ENCODE measurements around the gene ADAM8. TPM values are rescaled to one million over a fixed set of nuclear protein-coding genes. Genes with fewer than 3 reads are reported as not detected.

Gene ADAM8
- total RNA-seq, 1 experiment from 2014 or later, result 3.7 TPM

DNA sequence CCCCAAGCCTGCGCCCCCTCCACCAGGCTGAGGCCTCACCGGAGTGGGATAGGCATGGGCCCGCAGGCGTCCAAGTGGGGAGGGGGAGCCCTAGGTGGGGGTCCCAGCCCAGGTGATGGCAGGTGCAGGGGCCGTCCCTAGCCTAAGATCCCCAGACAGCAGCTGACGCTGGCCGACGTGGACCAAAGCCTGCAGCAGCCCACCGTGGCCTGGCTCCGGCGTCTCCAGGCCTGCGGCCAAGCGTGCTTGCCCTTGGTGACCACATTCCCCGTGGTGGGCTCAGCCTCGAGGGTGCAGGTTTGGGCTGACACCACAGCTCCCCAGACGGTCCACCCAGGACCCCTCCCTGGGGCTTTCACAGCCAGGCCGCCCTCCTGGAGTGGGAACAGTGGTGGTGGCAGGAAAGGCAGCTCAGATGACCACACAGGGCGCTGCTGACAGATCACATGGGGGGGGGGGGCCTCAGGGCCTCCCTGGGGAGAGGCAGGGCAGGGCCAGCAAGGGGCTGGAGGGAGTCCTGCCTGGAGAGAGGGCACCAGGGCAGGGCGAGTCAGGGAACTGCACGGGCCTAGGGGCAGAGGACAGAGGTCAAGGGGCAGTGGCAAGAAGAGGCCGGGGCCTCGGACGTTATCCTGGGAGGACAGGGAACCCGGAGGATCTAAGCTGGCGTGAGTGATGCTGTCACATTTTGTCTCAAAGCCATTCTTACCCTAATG is 767 bp upstream of the ADAM8 start:
- ATAC-seq (0 out of 2 replicates have a peak, but pooled peaks have one; percentile 6), DNase-seq (ENCODE audit: low read depth, low spot score) (no peak)
- H3K36me3 ChIP-seq (ENCODE audit: control insufficient read depth, insufficient read depth, low read length), result no peaks in the 10 kb centered on the region; the same call in 1 of the 2 replicates
- ChIA-PET CTCF (interaction anchor here (1.2 kb wide), 1 partner anchor 52 kb away, joined by 3 read pairs; no protein-coding TSS in a partner anchor), POLR2A (no interaction called here)
- peaks cover 44% of the 10 kb centered on the region for H3K4me1 ChIP-seq (ENCODE audit: control insufficient read depth, insufficient read depth, low read length)
- in situ Hi-C loops (cut with HindIII; ENCODE audit: low pct_unique_long_range_greater_than_20kb, low sequenced_read_pairs) (no loop called here), intact Hi-C loops (cut with micrococcal nuclease; ENCODE audit: unreplicated experiment) (no loop called here)
- TF ChIP-seq, protein P1, sequence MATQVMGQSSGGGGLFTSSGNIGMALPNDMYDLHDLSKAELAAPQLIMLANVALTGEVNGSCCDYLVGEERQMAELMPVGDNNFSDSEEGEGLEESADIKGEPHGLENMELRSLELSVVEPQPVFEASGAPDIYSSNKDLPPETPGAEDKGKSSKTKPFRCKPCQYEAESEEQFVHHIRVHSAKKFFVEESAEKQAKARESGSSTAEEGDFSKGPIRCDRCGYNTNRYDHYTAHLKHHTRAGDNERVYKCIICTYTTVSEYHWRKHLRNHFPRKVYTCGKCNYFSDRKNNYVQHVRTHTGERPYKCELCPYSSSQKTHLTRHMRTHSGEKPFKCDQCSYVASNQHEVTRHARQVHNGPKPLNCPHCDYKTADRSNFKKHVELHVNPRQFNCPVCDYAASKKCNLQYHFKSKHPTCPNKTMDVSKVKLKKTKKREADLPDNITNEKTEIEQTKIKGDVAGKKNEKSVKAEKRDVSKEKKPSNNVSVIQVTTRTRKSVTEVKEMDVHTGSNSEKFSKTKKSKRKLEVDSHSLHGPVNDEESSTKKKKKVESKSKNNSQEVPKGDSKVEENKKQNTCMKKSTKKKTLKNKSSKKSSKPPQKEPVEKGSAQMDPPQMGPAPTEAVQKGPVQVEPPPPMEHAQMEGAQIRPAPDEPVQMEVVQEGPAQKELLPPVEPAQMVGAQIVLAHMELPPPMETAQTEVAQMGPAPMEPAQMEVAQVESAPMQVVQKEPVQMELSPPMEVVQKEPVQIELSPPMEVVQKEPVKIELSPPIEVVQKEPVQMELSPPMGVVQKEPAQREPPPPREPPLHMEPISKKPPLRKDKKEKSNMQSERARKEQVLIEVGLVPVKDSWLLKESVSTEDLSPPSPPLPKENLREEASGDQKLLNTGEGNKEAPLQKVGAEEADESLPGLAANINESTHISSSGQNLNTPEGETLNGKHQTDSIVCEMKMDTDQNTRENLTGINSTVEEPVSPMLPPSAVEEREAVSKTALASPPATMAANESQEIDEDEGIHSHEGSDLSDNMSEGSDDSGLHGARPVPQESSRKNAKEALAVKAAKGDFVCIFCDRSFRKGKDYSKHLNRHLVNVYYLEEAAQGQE (IDR thresholded peaks at IDR 0.05; ENCODE audit: insufficient read depth in 1 of 2, low read depth in 2 of 2, low read length in 1 of 2), result no peak
- TF ChIP-seq TCF7L2 (IDR thresholded peaks at IDR 0.05; ENCODE audit: low read depth, low read length), result no peak; the same call in 1 of the 2 replicates
- TF ChIP-seq SIN3A (IDR thresholded peaks at IDR 0.05; ENCODE audit: borderline replicate concordance, insufficient read depth, low read depth, low read length), result no peak
- TF ChIP-seq POLR2AphosphoS5 (IDR thresholded peaks at IDR 0.05; ENCODE audit: low read depth, low read length), result no peak
- TF ChIP-seq, protein P2, sequence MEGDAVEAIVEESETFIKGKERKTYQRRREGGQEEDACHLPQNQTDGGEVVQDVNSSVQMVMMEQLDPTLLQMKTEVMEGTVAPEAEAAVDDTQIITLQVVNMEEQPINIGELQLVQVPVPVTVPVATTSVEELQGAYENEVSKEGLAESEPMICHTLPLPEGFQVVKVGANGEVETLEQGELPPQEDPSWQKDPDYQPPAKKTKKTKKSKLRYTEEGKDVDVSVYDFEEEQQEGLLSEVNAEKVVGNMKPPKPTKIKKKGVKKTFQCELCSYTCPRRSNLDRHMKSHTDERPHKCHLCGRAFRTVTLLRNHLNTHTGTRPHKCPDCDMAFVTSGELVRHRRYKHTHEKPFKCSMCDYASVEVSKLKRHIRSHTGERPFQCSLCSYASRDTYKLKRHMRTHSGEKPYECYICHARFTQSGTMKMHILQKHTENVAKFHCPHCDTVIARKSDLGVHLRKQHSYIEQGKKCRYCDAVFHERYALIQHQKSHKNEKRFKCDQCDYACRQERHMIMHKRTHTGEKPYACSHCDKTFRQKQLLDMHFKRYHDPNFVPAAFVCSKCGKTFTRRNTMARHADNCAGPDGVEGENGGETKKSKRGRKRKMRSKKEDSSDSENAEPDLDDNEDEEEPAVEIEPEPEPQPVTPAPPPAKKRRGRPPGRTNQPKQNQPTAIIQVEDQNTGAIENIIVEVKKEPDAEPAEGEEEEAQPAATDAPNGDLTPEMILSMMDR (IDR thresholded peaks at IDR 0.05), result no peak
- H3K9me3 ChIP-seq (ENCODE audit: control insufficient read depth, insufficient read depth, low read depth, low read length), result no peaks in the 10 kb centered on the region
- no peaks in the 10 kb centered on the region for H3K27me3 ChIP-seq (ENCODE audit: control insufficient read depth, insufficient read depth, low read length)
- H3K4me3 ChIP-seq (ENCODE audit: low read depth in 2 of 2, low read length in 2 of 2), result no peak overlapping the region
- no TSS peak for BruUV-seq (replicated peaks)
- no peak overlapping the region for H3K27ac ChIP-seq (ENCODE audit: low read length)

DNA sequence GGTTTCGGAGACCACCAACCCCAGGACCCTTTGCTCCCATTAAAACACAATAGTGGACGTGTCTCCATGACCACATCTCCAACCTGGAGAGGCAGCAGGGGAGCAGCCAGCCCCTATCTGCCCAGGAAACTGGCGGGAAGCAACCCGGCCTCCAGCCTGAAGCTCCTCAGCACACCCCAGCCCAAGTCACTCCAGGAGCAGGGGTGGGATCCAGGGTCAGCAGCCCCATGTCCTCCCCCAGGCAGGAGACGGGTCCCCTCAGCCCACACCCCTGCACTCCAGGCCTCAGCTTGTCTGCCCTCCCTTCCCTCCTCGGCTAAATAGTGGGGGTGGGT is 601 bp downstream of the ADAM8 start:
- Histone ChIP-seq H3K4me3 (ENCODE audit: low read depth in 2 of 2, low read length in 2 of 2) (no peak overlapping the region), H3K4me1 (ENCODE audit: control insufficient read depth, insufficient read depth, low read length) (peaks cover 44% of the 10 kb centered on the region), H3K36me3 (ENCODE audit: control insufficient read depth, insufficient read depth, low read length) (no peaks in the 10 kb centered on the region), H3K27ac (ENCODE audit: low read length) (no peak overlapping the region), H3K27me3 (ENCODE audit: control insufficient read depth, insufficient read depth, low read length) (no peaks in the 10 kb centered on the region), H3K9me3 (ENCODE audit: control insufficient read depth, insufficient read depth, low read depth, low read length) (no peaks in the 10 kb centered on the region)
- in situ Hi-C loops (cut with HindIII; ENCODE audit: low pct_unique_long_range_greater_than_20kb, low sequenced_read_pairs), result no loop called here
- POLR2A ChIA-PET, result no interaction called here
- TF ChIP-seq, protein P1 (IDR thresholded peaks at IDR 0.05; ENCODE audit: insufficient read depth in 1 of 2, low read depth in 2 of 2, low read length in 1 of 2), result no peak
- TF ChIP-seq SIN3A (IDR thresholded peaks at IDR 0.05; ENCODE audit: borderline replicate concordance, insufficient read depth, low read depth, low read length) (no peak), POLR2AphosphoS5 (IDR thresholded peaks at IDR 0.05; ENCODE audit: low read depth, low read length) (no peak), TCF7L2 (IDR thresholded peaks at IDR 0.05; ENCODE audit: low read depth, low read length) (no peak)
- TF ChIP-seq, protein P2 (IDR thresholded peaks at IDR 0.05), result no peak
- intact Hi-C loops (cut with micrococcal nuclease; ENCODE audit: unreplicated experiment), result no loop called here
- CTCF ChIA-PET, result no interaction called here
- DNase-seq (ENCODE audit: low read depth, low spot score) (no peak), ATAC-seq (no peak)
- BruUV-seq (replicated peaks), result no TSS peak
